ENCODE results near the gene EGFL7.

The EGFL7 gene

DNA sequence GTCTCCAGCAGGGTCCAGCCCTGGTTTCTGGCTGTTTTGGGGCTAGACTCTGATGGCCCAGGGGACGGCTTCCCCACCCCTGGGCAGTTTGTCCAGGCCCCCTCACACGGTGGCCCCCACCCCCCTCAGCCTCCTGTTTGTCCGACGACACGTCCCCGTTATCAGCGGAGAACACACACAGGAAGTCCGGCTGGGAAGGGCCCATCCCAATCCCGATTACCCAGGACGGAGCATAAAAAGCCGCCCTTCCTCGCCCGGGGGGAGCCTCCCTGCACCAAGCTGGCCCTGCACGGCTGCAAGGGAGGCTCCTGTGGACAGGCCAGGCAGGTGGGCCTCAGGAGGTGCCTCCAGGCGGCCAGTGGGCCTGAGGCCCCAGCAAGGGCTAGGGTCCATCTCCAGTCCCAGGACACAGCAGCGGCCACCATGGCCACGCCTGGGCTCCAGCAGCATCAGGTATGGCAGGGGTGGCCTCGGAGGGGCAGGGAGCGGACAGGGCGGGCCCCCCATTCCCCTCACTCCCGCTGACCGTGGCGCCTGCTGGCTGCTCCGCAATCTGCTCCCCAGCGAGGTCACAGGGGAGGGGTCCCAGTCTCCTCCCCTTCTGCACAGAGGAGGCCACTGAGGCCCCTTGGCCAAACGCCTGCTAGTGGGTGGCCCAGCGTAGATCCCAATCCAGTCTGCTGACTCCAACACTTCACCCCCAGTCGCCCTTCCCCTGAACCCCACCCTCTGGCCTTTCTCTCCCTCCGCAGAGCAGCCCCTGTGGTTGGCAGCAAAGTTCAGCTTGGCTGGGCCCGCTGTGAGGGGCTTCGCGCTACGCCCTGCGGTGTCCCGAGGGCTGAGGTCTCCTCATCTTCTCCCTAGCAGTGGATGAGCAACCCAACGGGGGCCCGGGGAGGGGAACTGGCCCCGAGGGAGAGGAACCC, at the start of gene EGFL7:
Gene EGFL7 (plus strand): TSS at position 261 of the 926 bp plus-strand sequence. CDS start 5,367 bp downstream, outside the sequence.
- no peak for DNase-seq (ENCODE audit: low spot score)

DNA sequence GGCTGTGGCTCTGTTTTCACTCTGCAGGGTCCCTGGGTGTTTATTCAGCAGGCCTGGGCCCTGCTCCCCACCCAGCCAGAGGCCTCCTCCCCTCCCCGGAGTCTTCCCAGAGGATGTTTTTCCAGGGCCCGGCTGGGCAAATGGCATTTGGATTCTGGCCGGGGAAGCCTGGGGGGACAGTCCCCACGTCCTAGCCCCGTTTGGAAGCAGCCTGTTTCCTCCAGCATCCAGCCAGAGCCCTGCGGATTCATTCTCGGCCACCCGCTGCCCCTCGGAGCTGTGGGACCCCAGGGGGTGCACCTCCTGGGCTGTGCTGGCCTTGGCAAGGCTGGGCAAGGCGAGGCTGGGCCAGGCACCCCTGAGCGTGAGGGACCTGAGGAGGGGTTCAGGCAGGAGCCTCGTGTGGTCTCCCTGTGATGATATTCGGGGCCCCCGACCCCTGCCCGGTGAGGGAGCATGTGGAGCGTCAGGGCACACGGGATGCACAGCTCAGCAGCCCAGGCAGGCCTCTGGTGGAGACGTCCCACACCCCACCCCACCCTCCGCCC, 48.8 kb upstream of the EGFL7 start:
- no peak for DNase-seq (ENCODE audit: low spot score)

DNA sequence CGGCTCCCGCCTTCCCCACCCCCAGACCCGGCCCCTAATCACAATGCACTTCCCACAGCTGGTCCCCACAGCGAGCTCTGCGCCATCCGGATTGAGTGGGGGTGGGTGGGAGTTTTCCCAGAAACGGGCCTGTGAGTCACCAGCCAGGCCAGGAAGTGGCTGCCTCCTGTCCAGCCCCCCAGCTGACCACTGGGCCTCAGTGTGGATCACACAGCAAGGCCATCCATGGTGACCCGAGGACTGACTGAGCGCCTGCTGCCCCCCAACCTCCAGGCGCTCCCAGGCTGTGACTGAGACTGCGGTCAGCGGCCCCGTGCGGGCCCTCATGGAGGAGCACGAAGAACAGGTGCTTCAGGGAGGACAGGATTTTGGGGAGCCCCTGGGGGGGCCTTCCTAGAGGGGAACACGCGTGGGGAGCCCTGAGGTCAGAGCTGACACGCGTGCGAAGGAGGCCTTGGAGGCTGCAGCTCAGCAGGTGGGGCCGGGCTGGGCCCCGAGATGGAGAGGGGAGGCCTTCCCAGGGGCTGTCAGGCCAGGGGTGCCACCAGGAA, 48.3 kb upstream of the EGFL7 start:
- no peak for DNase-seq (ENCODE audit: low spot score)

DNA sequence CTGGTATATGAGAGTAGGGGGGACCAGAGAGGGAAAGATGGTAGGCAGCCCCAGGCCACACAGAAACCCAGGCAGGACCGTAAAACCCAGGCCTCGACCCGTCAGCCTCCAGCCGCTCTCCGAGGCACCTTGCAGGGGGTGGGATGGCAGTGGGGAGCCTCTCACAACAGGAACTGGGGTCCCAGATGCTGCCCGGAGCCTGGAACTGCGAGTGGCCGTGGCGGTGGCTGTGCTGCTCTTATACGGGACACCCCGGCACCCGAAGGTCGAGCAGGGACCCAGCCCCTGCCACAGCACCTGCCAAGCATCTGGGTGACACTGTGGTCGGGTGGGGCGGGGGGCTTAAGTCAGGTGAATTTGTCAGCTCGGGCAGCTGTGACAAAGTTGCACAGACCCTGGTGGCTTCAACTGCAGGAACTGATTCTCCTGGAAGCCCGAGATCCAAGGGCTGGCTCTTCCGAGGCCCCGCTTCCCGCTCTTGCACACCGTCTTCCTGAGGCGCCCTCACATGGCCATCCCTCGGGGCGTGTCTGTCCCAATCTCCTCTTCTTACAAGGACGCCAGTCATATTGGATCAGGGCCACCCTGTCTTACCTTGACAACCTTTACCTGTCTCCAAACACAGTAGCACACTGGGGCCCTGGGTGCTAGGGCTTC, 47.6 kb upstream of the EGFL7 start:
- no peak for DNase-seq (ENCODE audit: low spot score)

DNA sequence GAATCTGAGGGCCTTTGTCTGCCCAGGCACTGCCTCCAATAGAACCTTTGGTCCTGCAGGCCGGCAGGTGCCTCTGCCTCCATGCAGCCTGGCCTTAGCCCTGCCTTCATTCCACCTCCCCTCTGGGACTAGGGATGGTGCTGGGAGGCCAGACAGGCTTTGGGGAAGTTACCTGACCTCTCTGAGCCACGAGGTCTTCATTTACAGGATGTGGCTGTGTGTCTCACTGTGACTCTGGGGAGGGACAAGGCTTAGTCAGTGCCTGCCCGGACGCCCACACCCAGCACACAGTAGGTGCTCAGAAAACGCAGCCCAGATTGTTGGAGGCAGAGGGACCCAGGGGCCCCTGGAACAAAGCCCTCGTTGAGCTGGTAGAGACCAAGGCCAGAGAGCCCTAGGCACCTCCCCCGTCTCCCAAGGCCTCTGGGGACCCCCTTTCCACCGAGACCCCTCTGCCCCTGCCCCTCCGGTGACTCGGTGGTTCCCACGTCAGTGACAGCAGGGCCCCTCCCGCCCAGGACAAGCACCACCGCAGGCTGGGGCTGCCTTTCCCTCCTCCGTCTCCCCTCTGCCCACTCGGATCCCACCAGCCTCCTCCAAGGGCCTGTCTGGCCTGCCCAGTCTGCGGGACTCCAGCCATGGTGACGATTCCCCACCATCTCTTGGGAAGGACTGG, 46.9 kb upstream of the EGFL7 start:
- no peak for DNase-seq (ENCODE audit: low spot score)

DNA sequence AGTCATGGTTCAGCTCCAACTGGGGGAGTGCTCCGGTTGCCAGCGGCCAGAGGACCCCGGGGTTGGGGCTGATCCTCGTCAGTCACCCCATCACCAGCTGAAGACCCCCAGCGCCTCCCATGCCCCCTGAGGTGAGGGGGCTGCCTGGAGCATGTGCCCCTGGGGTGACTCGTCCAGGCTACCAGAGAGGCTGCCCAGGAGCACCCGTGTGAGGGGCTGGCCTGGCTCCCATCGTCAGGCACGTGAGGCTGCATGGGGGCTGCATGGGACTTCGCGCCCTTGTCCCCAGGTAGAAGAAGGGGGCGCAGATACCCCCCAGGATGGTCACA, 46.4 kb upstream of the EGFL7 start:
- no peak for DNase-seq (ENCODE audit: low spot score)

DNA sequence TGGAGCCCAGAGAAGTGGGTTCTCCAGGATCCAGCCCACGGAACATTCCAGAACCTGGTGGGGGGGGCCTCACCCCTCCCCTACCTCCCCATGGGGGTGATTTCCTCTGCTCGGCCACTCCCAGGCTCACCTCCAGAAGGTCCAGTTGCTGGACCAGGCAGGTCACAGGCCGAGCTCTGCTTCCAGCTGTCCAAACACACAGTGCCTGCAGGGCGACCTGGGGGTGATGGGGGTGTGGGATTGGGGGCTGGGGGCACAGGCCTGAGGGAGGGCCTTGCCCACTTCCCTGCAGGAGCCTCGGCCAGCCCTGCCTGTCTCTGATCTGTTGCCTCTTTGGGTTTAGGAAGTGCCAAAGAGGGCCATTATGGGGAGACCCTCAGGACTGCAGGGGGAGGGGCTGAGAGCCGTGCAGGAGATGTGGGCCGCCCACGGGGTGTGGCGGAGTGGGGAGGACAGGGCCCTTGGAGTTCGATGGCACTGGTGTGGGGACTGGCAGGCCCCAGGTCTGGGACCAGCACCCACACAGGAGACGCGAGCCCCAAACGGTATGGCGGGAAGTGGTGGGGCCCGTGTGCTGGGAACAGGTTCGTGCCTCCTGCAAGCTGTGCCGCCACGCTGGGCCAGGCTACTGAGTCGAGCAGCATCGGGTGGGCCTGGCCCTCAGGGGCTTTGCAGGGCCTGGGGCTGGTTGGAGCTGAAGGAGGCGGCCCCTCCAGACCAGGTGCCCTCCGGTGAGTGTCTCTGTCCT, 45.6 kb upstream of the EGFL7 start:
- DNase-seq (ENCODE audit: low spot score): no peak

DNA sequence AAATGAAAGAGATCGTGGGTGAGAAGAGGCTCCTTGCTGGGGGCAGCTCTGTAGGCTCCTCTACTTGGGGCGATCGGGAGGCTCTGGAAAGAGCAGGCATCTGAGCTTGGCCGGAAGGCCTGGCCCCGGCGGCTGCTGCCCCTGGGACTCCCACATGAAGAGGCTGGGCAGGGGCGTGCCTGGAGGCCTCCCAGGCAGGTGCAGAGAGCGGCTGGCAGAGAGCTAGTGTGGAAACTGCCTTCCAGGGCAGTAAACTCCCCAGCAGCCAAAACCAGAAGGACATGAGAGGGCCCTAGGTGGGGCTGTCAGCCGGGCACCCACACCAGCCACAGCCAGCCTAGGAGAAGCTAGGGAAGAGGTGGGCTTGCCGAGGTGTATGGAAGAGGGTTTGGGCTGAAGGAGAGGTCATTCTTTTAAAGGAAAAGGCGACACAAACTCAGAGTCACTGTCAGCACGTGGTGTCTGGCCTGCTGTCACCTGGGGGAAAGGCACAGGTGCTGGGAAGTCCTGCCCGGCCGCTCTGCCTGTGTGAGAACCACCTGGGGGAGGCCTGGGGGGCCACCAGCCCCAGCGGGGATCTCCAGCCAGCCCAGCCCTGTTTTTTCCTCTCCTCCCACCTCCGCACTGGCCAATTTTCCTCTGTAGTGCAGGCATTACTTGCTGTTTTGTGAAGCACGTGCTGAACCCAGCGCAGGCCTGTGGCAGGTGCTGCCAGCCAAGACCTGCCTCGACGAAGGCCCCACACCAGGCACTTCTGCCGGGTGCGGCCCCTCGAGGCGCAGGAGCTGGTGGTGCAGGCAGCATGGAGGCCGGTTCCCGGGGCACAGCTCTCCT, 44.8 kb upstream of the EGFL7 start:
- DNase-seq (ENCODE audit: low spot score): no peak

DNA sequence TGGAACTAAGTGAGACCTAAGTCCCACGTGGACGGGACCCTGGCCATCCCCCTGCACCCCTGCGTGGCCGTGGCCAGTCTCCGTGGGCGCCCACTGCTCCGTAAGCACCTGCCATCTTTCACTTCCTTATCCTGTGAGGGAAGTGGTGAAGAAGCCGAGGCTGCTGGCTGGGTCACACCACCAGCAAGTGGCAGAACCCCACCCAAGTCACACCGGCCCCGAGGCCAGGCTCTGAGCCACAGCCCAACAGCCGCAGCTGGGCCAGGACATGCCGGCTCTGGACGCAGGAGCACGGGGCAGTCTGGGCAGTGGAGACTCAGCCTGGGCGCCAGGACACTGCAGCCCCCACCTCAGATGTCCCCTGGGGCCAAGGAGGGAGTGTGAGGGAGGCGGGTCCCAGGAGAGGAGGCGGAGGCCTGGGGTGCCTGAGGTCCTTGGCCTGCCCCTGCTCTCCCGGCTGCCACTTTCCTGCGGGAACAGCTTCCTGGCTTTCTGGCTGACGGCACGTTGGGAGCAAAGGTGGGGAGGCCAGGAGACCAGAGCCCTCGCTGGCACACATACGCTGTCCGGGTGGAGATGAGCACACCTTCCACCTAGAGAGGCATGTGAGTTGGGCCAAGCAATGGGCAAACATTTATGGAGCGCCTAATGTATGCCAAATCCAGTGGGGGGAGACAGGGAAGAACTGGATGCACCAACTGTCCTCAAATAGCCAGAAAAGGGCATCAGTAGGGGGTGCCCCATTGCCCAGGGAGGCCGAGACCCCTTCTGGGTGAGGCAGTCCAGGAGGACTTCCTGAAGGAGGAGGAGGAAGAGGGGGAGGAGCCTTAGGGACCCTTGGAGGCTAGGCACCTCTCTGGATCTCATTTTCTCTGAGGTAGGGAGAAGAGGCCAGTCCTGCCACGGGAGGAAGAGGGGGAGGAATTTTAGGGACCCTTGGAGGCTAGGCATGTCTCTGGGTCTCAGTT, 43.9 kb upstream of the EGFL7 start:
- DNase-seq (ENCODE audit: low spot score): no peak

DNA sequence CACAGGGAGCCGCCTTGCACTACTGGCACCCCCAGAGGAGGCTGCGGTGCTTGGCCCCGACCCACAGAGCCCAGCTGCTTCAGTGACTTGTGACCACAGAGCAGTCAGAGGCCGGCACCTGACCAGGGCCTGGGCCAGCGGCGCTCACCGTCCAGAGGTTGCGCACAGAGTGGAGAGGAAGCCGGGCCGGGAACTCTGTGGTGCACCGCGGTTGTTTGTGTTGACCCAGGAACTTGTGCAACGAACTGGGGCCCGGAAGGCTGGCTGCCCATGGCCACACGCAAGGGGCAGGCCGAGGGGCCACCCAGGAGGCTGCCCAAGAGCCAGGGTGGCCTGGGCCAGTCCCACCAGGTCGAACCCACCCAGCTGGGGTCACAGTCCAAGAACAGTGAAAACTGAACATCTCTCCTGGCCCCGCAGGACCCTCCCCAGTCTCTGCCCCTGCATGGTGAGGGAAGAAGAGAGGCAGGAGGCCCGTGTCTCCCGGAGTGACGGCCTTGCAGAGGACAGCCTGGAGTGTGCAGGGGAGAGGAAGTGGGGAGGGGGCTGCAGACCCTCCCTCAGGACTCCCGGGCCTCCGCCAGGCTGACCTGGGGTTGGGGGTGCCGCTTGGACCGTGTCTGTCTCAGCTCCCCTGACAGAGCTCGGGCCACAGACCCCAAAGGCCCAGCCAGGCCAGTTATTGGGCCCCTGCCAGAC, 42.8 kb upstream of the EGFL7 start:
- DNase-seq (ENCODE audit: low spot score): no peak

DNA sequence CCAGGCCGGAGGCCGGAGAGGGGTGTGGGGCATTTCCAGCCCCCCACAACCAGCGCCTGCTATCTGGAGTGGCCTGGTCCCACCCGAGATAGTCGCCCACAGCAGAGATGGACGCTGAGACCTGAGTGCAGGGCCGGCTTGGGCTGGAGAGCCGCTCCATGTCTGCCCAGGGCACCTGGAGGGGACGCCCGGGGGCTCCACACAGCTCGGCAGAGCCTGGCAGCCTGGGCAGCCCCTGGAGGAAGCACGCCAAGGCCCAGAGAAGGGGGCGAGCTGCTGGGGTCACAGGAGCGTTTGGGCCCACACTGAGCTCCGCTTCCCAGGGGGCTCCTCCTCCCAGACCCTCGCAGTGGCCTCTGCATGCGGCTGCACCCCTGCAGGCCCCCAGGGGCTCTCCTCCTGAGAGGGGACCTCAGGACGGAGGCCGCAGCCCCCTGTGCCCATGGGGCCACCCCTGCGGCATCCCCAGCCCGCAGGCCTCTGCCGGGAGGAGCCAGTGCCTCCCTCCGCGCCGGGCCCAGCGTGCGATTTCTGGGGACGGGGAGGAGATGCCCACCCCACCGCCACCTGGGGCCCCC, 42.2 kb upstream of the EGFL7 start:
- no peak for DNase-seq (ENCODE audit: low spot score)

DNA sequence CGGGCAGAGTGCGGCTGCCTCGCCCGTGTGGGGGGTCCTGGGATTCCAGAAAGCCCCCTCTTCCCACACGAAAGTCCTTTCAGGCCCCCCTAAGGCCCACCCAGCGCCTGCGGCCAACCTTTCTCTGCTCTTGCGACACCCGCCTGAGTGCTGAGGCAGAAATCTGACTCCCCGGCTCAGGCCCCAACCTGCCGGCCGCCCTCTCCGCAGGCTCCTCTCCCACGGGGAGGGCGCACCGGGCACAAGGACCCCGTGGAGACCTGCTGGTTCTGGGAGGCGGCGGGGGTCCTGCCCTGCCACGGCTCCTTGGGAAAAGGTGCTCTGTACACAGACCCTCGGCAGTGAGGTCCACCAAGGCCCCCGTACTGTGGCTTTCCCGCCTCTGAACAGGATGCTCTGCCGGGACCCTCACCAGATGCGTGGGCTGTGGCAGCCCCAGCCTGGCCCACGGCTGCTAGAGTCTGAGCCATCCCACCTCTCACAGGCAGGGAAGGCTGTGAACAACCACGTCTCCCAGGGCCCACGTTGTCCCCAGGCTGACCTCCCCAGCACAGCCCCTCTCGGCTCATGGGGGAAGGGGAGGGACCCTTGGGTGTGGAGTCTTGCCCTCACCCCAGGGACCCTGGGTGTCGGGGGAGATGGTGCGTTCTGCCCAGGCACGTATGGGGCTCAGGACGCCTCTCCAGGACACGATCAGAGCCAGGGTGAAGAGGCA, 41.5 kb upstream of the EGFL7 start:
- no peak for DNase-seq (ENCODE audit: low spot score)

DNA sequence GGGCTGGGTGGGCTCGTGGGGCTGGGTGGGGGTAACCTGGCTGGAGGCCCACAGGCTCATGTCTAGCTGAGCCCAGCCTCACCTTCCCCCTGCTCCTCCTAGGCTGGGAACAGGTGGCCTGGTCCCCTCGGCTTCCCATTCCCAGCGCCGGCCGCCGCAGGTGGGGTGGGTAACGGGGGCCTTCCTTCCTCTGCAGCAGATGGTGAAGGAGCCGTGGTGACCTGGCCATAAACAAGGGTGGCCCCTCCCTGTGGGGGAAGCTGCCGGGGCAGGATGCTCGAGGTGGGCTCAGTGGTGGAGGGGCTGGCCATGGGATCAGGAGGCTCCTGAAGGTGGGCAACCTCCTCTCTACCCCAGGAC, 41.0 kb upstream of the EGFL7 start:
- DNase-seq (ENCODE audit: low spot score): no peak

DNA sequence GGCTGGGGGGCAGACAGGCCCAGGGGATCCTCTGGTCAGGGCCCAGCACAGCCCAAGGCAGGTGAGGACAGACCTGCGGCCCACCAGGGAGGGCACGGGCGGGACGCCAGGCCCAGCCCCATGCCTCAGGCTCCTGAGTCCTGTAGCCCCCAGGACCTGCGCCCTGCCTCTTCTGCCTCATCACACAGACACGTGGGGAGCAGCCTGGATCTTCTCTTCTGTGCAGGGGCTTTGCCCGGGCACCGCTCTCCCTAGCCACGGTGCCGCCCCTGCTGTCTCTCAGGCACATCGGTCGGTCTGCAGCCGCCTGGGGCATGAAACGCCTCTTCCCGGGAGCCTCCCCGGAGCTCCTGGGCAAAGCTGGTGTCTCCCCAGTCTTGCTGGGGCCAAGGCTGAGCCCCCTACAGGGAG, 40.2 kb upstream of the EGFL7 start:
- no peak for DNase-seq (ENCODE audit: low spot score)

DNA sequence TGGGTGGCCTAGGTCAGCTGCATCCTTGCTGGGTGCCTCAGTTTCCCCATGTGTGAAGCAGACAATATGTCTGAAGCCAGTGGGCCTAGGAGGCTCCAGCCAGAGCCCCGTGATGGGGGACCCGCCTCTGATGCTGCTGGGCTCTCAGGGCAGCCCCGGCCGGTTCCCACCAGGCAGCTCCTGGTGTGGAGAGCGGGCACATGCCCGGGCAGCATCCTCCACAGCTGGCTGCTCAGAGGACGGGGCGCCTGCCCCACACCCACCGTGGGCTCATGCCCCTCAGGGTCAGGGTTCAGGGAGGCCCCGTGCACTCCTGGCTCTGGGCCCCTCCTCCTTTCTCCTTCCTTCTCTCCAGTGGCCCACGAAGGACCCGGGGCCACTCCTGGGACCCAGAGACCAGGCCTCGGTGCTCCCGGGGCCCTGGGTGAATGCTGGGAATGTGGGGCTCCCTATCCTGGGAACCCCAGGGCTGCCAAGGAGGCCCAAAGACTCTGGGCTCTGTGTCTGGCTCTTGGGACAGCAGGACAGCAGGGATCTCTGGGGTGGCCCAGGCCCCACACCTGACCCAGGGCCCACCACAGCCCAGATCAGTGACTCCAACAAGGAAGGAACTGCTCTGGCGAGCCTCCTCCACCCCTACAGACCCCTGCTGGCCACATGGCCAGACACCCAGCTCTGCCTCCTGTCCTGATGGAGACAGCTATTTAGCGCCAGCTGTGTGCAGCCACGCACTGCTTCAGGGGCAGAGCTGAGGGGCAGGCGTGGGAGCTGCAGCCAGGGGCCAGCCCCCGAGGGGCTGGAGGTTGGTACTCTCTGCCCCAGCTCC, 39.5 kb upstream of the EGFL7 start:
- DNase-seq (ENCODE audit: low spot score): no peak

DNA sequence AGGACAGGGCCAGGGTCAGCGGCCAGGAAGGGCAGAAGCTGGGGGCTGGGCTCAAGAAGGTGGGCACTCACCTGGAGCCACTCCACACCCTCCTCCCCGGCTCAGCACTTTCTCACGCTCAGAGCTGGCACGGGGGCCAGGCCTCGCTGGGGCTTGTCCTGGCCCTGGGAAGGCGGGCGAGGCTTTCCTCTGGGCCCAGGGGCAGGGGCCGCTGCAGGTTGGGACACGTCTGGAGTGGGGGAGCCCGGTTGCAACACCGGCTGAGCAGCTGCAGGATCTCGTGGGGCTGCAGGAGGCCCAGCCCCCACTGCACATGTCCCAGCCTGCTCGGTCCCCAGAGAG, 38.9 kb upstream of the EGFL7 start:
- no peak for DNase-seq (ENCODE audit: low spot score)

Data from hematopoietic multipotent progenitor cell treated with erythropoietin and hydrocortisone succinate and interleukin-3 and kit ligand, for 15 days (in vitro differentiated cells).